GM21825 (cell line): Measurements from ENCODE around the gene NAT9.

ENCODE experiments used
- ATAC-seq: cut with Tn5 transposase; IDR thresholded peaks from one replicate; pipeline ENCODE4 v1.9.1; 2021; ENCODE audit warnings: mild to moderate bottlenecking, moderate library complexity; ENCODE audit not compliant: unreplicated experiment

NAT9 gene

DNA sequence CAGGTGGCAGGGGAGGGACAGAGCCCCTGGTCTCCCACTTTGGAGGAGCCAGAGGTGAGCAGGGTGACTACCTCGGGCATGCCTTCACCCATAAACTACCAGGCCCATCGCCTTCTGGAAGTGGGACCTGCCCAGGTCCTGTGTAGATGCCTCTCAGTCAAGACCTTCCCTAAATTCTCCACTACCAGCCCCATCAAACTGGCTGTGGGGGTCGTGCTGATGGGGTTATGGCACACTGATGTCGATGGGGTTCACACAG is 44.9 kb downstream of the NAT9 start:
- ATAC-seq, result no peak

DNA sequence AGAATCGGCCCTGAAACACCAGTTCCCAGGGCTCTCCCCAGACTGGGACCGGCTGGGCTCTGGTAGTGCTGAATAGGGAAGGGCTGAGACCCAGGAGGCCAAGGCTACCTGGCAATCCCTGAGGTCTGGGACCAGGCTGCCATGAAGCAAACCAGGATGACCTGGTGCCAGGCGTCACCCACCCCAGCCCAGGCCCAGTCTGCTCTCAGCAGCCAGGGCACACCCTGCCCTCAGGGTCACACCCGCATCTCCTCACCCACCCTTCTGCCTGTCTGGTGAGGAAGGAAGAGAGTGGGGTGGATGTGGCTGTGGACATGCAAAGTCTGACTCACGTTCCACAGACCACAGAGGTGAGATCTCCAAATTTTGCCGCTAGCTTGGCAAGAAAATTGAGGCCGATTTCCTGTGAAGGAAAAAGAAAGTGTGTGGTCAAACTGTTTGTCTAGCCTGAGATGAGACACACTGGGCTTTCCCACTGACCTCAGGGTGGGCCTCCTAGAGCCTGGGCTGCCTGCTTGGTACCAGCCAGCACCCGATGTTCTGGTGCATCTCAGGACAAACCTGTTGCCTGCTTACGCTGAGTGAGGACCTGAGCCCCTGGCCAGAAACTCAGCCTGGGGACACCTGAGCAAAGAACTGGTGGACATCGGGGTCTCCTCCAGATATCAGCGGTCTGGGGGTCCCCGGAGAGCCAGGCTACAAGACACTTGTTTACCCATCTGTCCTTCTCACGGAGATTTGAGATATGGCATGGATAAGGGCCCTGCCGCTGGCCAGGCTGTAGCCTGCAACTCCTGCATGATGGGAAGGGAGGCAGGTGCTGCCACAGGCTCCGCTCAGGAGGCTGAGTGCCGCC is 45.4 kb downstream of the NAT9 start:
- no peak for ATAC-seq

DNA sequence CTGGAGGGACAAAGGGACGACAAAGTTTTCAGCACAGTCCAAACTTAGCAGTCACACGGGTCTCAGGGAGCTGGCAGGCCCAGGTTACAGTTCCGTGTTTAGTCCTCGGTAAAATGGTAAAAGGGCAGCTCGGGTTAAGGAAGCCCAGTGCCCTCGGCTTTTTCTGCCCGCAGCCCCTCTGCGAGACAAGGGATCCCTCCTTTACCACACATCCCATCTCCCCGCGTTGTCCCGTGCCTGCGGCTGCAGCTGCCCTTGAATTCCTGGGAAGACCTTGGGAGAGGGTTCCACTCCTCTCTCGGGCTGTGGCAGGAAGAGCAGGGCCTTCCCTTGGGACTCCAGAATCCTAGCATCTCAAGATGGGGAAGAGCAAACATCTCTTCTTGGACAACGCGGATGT is 46.3 kb downstream of the NAT9 start:
- ATAC-seq, result no peak

DNA sequence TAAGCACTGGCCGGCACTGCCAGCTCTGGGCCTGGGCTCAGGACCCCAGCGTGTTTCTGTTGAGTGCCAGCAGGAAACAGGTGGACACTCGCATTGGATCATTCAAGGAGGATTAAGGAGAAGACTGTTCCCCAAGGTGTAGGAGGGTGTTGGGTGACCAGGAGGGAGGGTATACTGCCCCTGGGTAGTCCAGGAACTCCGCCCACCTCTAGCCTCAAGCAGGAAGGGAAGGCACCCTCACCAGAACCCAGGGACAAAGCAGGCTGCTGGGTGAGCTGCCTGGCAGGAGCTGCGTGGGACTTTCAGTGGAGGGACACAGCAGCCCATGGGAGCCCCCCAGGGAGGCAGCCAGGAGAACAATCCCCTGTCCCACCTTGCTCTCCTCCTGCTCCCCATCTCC is 46.8 kb downstream of the NAT9 start:
- ATAC-seq, result no peak

DNA sequence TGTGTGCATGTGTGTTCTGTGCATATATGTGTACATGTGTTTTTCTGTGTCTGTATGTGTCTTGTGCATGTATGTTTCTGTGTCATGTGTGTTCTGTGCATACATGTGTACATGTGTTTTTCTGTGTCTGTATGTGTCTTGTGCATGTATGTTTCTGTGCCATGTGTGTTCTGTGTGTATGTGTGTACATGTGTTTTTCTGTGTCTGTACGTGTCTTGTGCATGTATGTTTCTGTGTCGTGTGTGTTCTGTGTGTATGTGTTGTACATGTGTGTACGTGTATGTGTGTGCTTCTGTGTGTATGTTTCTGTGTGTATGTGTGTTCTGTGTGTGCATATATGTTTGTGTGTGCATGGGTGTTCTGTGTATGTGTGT is 47.5 kb downstream of the NAT9 start:
- no peak for ATAC-seq

DNA sequence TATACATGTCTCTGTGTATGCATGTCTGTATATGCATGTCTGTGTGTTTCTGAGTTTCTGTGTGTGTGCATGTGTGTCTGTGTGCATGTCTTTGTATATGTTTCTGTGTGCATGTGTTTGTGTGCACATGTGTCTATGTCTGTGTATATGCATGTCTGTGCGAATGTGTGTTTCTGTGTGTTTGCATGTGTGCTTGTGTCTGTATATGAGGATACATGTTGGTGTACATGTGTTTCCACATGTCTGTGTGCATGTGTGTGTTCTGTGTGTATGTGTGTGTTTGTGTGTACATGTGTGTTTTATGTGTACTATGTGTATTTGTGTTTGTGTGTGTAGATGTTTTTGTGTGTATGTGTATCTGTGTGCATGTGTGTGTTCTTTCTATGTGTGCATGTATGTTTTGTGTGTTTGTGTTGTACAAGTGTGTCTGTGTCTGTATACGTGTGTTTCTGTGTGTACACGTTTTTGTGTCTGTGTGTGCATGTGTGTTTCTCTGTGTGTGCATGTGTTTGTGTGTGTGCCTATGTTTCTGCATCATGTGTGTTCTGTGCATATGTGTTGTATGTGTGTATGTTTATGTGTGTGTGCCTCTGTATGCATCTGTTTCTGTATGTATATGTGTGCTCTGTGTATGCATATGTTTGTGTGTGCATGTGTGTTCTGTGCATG is 48.0 kb downstream of the NAT9 start:
- no peak for ATAC-seq

DNA sequence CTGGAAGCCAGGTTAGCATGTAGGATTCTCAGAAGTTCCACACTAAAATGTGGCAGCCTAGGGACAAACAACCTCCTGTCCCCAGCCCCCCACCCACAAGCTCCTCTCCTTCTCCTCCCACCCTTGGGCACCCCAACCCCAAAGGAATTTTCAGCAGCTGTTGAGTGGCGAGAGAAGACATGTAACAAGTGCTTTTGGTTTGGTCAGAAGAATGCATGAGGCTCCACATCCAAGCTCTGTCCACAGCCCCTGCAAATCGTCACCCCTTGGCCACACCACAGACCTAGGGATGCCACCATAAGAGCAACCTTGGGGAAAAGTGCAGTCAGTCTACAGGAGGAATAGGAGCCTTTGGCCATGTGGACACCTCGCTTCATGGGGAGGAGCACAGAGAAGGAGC is 51.0 kb downstream of the NAT9 start:
- ATAC-seq, result no peak

DNA sequence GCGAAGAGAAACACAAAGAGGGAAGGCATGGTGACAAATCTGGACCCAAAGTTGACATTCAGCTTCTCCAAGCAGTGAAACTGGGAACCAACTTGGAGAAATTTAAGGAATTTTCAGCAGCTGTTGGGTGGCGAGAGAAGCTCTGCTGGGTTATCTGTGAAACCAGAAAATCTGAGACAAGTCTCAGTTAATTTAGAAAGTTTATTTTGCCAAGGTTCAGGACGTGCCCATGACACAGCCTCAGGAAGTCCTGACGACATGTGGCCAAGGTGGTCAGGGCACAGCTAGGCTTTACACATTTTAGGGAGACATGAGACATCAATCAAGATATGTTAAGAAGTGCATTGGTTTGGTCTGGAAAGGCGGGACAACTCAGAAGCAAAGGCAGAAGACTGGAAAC is 52.3 kb downstream of the NAT9 start:
- ATAC-seq, result no peak

DNA sequence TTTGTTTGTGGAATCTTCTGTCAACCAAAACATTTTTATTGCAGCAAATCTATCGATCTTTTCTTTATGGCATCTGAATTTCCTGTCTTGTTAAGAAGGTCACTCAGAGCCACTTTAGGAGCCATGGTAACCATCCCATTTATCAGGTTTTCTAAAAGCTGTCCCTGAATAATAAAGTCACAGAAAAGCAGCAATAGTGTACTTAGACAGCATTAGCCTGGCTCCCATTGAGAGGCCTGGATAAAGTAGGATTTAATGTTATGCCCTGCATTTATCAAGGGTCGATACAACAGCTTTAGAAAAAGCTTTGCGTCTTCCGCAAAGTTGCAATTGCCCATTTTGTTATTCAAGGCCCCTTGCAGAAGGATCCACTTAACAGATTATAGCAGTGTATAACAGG is 53.4 kb downstream of the NAT9 start:
- ATAC-seq, result no peak
